ENCODE measurements around the gene MEX3A.

GRCh38 chr1:156062189-156062588 lies 20.1 kb downstream of the MEX3A start:
- no peak for TF ChIP-seq POLR2A (IDR thresholded peaks at IDR 0.05)
- no peak for TF ChIP-seq CTCF (IDR thresholded peaks at IDR 0.05 in 8 of 11, conservative IDR thresholded peaks at IDR 0.05 in 3 of 11)
